Fibroblast of lung (primary cell): ENCODE results near the gene HTR2A.

Source experiments
- EZH2 ChIP-seq: IDR thresholded peaks from 2 replicates; pipeline ENCODE4 v1.5.1; 2012; ENCODE audit warnings: low read length, control low read depth, mild to moderate bottlenecking; ENCODE audit errors: missing control alignments
- TF ChIP-seq, protein P1 (sequence below), 2 donors: IDR thresholded peaks in 1 of 2; conservative IDR thresholded peaks in 1 of 2; 1 replicate in 1 of 2; 2 replicates in 1 of 2; pipeline ENCODE4 v1.5.1; 2011 to 2012; ENCODE audit warnings: low read length in 2 of 2, control low read depth in 1 of 2, inconsistent platforms in 1 of 2, low read depth in 1 of 2, mild to moderate bottlenecking in 1 of 2

DNA sequence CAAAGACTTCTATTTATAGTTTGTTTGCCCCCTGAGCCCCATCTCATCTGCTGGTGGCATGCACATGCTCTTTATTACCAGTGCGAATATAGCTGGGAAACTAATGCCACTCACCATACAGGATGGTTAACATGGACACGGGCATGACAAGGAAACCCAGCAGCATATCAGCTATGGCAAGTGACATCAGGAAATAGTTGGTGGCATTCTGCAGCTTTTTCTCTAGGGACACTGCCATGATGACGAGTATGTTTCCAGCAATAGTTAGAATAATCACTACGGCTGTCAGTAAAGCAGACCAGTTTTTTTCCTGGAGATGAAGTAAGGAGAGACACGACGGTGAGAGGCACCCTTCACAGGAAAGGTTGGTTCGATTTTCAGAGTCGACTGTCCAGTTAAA lies 1.5 kb downstream of the HTR2A start:
- TF ChIP-seq, protein P1, sequence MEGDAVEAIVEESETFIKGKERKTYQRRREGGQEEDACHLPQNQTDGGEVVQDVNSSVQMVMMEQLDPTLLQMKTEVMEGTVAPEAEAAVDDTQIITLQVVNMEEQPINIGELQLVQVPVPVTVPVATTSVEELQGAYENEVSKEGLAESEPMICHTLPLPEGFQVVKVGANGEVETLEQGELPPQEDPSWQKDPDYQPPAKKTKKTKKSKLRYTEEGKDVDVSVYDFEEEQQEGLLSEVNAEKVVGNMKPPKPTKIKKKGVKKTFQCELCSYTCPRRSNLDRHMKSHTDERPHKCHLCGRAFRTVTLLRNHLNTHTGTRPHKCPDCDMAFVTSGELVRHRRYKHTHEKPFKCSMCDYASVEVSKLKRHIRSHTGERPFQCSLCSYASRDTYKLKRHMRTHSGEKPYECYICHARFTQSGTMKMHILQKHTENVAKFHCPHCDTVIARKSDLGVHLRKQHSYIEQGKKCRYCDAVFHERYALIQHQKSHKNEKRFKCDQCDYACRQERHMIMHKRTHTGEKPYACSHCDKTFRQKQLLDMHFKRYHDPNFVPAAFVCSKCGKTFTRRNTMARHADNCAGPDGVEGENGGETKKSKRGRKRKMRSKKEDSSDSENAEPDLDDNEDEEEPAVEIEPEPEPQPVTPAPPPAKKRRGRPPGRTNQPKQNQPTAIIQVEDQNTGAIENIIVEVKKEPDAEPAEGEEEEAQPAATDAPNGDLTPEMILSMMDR (conservative IDR thresholded peaks at IDR 0.05 in 1 of 2, IDR thresholded peaks at IDR 0.05 in 1 of 2; ENCODE audit: low read depth in 1 of 2, low read length in 2 of 2) = no peak
- TF ChIP-seq EZH2 = no peak
